Caco-2 (cell line): ENCODE measurements around the gene XRN2. TPM values are rescaled to one million over a fixed set of nuclear protein-coding genes. Genes with fewer than 3 reads are reported as not detected.

Experiments used
- BruUV-seq: library from RNA; stranded (reverse); fragments of 400-500 nt; replicated peaks from 2 replicates; lab custom pipeline; 2021; lab: Mats Ljungman, UMichigan
- CTCF ChIA-PET: fragments of 300-600 bp; sonication (Branson Sonifier 250); formaldehyde crosslinking; loops from one replicate; lab custom pipeline; 2022; ENCODE audit warnings: antibody characterized with exemption; lab: Charles Lee
- POLR2A ChIA-PET: fragments of 300-600 bp; sonication (Branson Sonifier 250); formaldehyde crosslinking; loops from one replicate; lab custom pipeline; 2022; ENCODE audit warnings: antibody characterized with exemption; lab: Charles Lee
- DNase-seq, 2 experiments: peaks; one replicate each; pipeline versions ENCODE4 v3.0.0 to v3.0.0-alpha.2; 2020 to 2022
- H3K27me3 ChIP-seq: replicated peaks from 2 replicates; pipeline ENCODE4 v1.6.0; 2011; ENCODE audit warnings: low read length; ENCODE audit not compliant: control insufficient read depth, insufficient read depth
- H3K36me3 ChIP-seq: 2 replicates; pipeline ENCODE4 v1.5.1; 2011; ENCODE audit warnings: low read length; ENCODE audit not compliant: control insufficient read depth, insufficient read depth
- H3K4me1 ChIP-seq: fragments of 250-450 bp; sonication (Bioruptor Pico); 2 replicates; pipeline ENCODE4 v1.5.1; 2020; ENCODE audit warnings: mild to moderate bottlenecking
- H3K4me3 ChIP-seq: 2 replicates; pipeline ENCODE4 v1.5.1; 2011; ENCODE audit warnings: low read depth, mild to moderate bottlenecking, control low read depth, low read length
- H3K9me3 ChIP-seq: fragments of 250-450 bp; sonication (Bioruptor Pico); 2 replicates; pipeline ENCODE4 v1.5.1; 2020; ENCODE audit warnings: mild to moderate bottlenecking, moderate library complexity
- H3K27ac Mint-ChIP-seq: one replicate; pipeline ENCODE4 v1.8.0; 2022; ENCODE audit warnings: mixed read lengths; ENCODE audit not compliant: unreplicated experiment
- H3K27me3 Mint-ChIP-seq: one replicate; pipeline ENCODE4 v1.8.0; 2022; ENCODE audit warnings: mixed read lengths; ENCODE audit not compliant: insufficient read depth, unreplicated experiment
- H3K36me3 Mint-ChIP-seq: one replicate; pipeline ENCODE4 v1.8.0; 2022; ENCODE audit warnings: mild to moderate bottlenecking, mixed read lengths; ENCODE audit not compliant: insufficient read depth, unreplicated experiment
- H3K4me1 Mint-ChIP-seq: one replicate; pipeline ENCODE4 v1.8.0; 2022; ENCODE audit warnings: low read depth, mixed read lengths; ENCODE audit not compliant: unreplicated experiment
- H3K4me3 Mint-ChIP-seq: one replicate; pipeline ENCODE4 v1.8.0; 2022; ENCODE audit warnings: mild to moderate bottlenecking, moderate library complexity, mixed read lengths; ENCODE audit not compliant: unreplicated experiment
- H3K9me3 Mint-ChIP-seq: one replicate; pipeline ENCODE4 v1.8.0; 2022; ENCODE audit warnings: mixed read lengths; ENCODE audit not compliant: unreplicated experiment
- intact Hi-C: fragments of 100-400 bp; cut with micrococcal nuclease; formaldehyde crosslinking; loops from one replicate; pipeline ENCODE4 v1.10.0; 2022; ENCODE audit not compliant: unreplicated experiment
- total RNA-seq: library from RNA; stranded (reverse); gene quantifications from 2 replicates; pipeline ENCODE4 v1.2.3, GENCODE V29; 2022
- TF ChIP-seq, protein P1 (sequence below), 2 experiments: fragments of 200-600 bp in 1 of 2; IDR thresholded peaks; 1 replicate in 1 of 2; 2 replicates in 1 of 2; pipeline versions ENCODE4 v1.5.1 to v1.8.0; 2011 to 2022; ENCODE audit warnings: antibody characterized with exemption in 1 of 2, control low read depth in 1 of 2, inconsistent platforms in 1 of 2, low read depth in 1 of 2, low read length in 1 of 2, mild to moderate bottlenecking in 1 of 2, moderate library complexity in 1 of 2; ENCODE audit not compliant: insufficient read depth in 1 of 2, severe bottlenecking in 1 of 2, unreplicated experiment in 1 of 2

The XRN2 gene
- total RNA-seq, 1 experiment from 2014 or later, result 86.3 TPM

DNA sequence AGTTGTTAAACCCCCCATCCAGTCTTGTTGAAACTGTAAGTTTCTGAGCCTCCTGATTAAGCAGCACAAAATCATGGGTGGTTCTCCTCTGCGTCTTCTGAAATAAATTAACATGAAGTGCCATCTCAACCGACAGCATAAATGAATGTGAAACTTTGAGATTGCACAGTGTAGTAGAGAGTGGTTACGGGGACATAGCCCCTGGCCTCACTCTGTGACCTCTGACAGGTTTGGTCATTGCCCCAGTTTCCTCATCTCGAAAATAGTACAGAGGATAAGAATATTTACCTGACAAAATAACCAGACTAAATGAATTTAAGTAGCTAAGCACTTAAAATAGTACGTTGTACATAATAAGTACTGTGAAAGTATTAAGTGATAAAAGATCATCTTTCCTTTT, 75.1 kb downstream of the XRN2 start:
- ChIA-PET CTCF (no interaction called here), POLR2A (no interaction called here)
- TF ChIP-seq, protein P1, sequence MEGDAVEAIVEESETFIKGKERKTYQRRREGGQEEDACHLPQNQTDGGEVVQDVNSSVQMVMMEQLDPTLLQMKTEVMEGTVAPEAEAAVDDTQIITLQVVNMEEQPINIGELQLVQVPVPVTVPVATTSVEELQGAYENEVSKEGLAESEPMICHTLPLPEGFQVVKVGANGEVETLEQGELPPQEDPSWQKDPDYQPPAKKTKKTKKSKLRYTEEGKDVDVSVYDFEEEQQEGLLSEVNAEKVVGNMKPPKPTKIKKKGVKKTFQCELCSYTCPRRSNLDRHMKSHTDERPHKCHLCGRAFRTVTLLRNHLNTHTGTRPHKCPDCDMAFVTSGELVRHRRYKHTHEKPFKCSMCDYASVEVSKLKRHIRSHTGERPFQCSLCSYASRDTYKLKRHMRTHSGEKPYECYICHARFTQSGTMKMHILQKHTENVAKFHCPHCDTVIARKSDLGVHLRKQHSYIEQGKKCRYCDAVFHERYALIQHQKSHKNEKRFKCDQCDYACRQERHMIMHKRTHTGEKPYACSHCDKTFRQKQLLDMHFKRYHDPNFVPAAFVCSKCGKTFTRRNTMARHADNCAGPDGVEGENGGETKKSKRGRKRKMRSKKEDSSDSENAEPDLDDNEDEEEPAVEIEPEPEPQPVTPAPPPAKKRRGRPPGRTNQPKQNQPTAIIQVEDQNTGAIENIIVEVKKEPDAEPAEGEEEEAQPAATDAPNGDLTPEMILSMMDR (IDR thresholded peaks at IDR 0.05; ENCODE audit: insufficient read depth in 1 of 2, low read depth in 1 of 2, low read length in 1 of 2, severe bottlenecking in 1 of 2, unreplicated experiment in 1 of 2), result no peak
- no peaks in the 10 kb centered on the region for H3K9me3 Mint-ChIP-seq
- DNase-seq, result no peak
- no peaks in the 10 kb centered on the region for H3K9me3 ChIP-seq
- H3K27me3 ChIP-seq, result no peaks in the 10 kb centered on the region
- H3K4me3 ChIP-seq, result no peak overlapping the region
- intact Hi-C loops, result no loop called here
- no TSS peak for BruUV-seq
- H3K36me3 Mint-ChIP-seq, result peaks cover 39% of the 10 kb centered on the region
- H3K27ac Mint-ChIP-seq, result no peak overlapping the region
- no peaks in the 10 kb centered on the region for H3K4me1 Mint-ChIP-seq
- H3K4me3 Mint-ChIP-seq, result no peak overlapping the region
- H3K4me1 ChIP-seq, result no peaks in the 10 kb centered on the region
- H3K36me3 ChIP-seq, result no peaks in the 10 kb centered on the region
- no peaks in the 10 kb centered on the region for H3K27me3 Mint-ChIP-seq

DNA sequence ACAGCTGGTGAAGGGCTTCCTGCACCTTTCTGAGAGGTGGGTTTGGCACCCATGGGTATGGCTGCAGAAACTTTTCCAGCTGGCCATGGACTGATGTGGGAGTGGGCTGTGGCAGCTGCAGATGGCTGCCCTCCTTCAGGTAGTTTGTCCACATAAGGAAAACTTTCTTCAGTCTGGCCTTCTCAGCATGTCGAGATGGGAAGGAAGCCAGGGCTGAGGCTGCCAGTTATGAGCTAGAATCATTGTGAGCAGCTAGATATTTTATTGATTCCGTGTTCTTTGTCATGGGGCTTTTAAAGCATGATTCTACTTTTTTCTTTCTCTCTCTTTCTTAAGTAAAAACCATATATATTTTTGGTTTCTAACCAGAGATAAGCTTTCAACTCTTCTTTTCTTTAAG, 77.6 kb downstream of the XRN2 start:
- no peaks in the 10 kb centered on the region for H3K27me3 Mint-ChIP-seq
- POLR2A ChIA-PET, result no interaction called here
- H3K4me1 ChIP-seq, result no peaks in the 10 kb centered on the region
- no TSS peak for BruUV-seq
- H3K27ac Mint-ChIP-seq, result no peak overlapping the region
- H3K27me3 ChIP-seq, result no peaks in the 10 kb centered on the region
- no peak for DNase-seq
- no peak overlapping the region for H3K4me3 ChIP-seq
- H3K9me3 ChIP-seq, result no peaks in the 10 kb centered on the region
- TF ChIP-seq, protein P1 (IDR thresholded peaks at IDR 0.05; ENCODE audit: insufficient read depth in 1 of 2, low read depth in 1 of 2, low read length in 1 of 2, severe bottlenecking in 1 of 2, unreplicated experiment in 1 of 2), result no peak
- no peak overlapping the region for H3K4me3 Mint-ChIP-seq
- H3K9me3 Mint-ChIP-seq, result no peaks in the 10 kb centered on the region
- CTCF ChIA-PET, result interaction anchor here (0.6 kb wide), 1 partner anchor 454 kb away, joined by 4 read pairs; no protein-coding TSS in a partner anchor
- H3K36me3 Mint-ChIP-seq, result peaks cover 46% of the 10 kb centered on the region
- intact Hi-C loops, result no loop called here
- H3K36me3 ChIP-seq, result no peaks in the 10 kb centered on the region
- H3K4me1 Mint-ChIP-seq, result no peaks in the 10 kb centered on the region

DNA sequence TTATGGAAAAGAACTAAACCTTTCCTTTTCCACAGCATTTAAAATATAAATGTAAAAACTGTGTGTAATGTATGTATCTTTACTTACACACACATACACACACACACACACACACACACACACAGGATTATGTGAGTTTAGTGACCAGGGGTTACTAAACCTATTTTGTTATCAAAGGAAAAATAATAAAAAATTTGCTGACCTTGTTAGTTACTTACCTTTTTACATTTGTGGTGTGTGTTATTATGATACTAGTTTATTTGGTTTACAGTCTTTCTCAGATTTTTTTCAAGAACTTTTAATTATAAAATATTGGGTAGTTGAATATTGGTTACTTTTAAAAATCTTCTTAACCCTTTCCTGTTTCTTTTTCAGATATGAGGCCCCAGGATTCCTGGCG, 78.5 kb downstream of the XRN2 start:
- Mint-ChIP-seq H3K9me3 (no peaks in the 10 kb centered on the region), H3K4me1 (no peaks in the 10 kb centered on the region), H3K36me3 (peaks cover 46% of the 10 kb centered on the region), H3K27me3 (no peaks in the 10 kb centered on the region), H3K27ac (no peak overlapping the region), H3K4me3 (no peak overlapping the region)
- ChIA-PET CTCF (no interaction called here), POLR2A (no interaction called here)
- Histone ChIP-seq H3K27me3 (no peaks in the 10 kb centered on the region), H3K36me3 (no peaks in the 10 kb centered on the region), H3K9me3 (no peaks in the 10 kb centered on the region), H3K4me1 (no peaks in the 10 kb centered on the region), H3K4me3 (no peak overlapping the region)
- TF ChIP-seq, protein P1 (IDR thresholded peaks at IDR 0.05; ENCODE audit: insufficient read depth in 1 of 2, low read depth in 1 of 2, low read length in 1 of 2, severe bottlenecking in 1 of 2, unreplicated experiment in 1 of 2), result no peak
- BruUV-seq, result no TSS peak
- intact Hi-C loops, result no loop called here
- no peak for DNase-seq
